Epithelial cell of esophagus (primary cell): ENCODE measurements around the gene DGCR2.
"Not testable (repeated sequence)": the region's sequence is repeated elsewhere in the genome, so short reads cannot be mapped to it uniquely, and the experiment has no call there.

Experiments used
- DNase-seq: peaks from one replicate; pipeline ENCODE4 v3.0.0; 2010; ENCODE audit warnings: low read depth
- H3K4me3 ChIP-seq: 2 replicates; pipeline ENCODE4 v1.5.1; 2011; ENCODE audit warnings: mild to moderate bottlenecking, low read length, control low read depth
- TF ChIP-seq, protein P1 (sequence below): IDR thresholded peaks from 2 replicates; pipeline ENCODE4 v1.5.1; 2011; ENCODE audit warnings: low read depth, mild to moderate bottlenecking, low read length, control low read depth, inconsistent platforms; ENCODE audit not compliant: insufficient read depth; ENCODE audit errors: missing control alignments

DGCR2 gene

DNA sequence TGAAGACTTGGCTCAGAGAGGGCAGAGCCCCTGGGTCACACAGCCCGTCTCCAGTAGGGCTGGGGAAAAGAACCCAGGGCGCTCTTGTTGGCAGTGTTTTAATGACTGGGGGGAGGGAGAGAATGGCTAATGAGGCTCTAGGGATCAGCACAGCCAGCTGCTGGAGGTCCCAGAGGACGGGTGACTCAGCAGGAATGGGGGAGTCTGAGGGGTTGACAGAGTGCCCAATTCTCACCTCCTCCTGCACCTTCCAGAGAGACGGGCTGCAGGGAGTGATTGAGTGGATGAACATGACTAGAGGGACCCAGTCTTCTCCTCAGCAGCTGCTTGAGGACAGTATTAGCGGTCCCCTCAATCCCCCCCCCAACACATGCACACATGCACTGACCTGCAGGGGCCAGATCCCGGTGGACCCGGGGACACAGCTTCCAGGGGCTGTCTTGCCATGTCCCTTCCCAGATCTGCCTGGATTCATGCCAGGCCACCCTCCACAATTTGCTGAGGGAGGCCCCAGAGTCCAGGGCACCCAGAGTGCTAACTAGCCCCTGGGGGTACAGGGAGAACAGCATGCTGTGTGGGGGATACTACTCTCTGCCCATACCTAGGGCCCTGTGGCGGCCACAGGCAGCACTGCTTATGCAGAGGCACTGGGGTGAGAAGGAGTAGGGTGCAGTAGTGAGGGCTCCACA lies 94.7 kb downstream of the DGCR2 start:
- H3K4me3 ChIP-seq, DNase-seq: not testable (repeated sequence)

DNA sequence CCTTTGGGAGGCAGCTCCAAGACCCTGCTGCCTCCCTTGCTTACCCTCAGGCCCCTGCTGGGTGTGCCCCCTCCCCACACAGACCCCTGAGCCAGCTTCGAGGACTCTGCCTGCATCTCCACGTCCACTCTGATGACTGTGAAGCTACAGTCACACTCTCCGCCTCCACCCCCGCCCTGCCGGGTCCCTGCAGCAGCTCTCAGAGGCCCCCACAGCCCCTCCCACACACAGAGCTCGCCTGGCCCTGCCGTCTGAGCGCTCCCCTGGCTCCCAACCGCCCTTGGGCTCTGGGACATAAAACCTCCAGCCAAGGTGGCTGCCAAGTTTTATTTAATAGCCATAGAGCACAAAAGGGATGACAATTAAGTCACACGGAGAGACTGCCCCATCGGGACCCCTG lies 96.1 kb downstream of the DGCR2 start:
- H3K4me3 ChIP-seq, DNase-seq: not testable (repeated sequence)

DNA sequence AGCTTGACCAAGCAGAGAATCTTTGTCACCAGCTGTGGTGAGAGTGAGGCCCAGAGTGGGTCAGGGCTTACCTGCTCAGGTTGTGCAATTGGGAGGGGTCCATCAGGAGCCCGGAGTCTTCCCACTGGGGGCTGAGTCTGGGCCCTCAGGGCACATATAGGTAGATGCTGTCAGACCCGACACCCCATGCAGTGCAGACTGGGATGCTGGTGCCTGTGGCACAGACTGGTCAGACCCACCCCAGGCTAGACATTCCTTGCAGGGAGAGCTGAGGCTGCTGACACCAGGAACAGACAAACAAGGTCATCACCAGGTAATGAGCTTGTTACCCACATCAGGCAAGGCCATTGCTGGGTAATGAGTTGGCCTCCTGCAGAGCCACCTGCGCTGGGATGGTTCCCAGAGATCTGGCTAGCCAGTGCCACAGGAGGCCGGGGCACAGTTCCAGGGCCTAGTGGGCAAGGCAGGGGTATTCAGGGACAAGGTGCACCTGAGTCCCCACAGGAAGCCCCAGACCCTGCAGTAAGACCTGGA lies 97.2 kb downstream of the DGCR2 start:
- not testable (repeated sequence) for DNase-seq, H3K4me3 ChIP-seq

DNA sequence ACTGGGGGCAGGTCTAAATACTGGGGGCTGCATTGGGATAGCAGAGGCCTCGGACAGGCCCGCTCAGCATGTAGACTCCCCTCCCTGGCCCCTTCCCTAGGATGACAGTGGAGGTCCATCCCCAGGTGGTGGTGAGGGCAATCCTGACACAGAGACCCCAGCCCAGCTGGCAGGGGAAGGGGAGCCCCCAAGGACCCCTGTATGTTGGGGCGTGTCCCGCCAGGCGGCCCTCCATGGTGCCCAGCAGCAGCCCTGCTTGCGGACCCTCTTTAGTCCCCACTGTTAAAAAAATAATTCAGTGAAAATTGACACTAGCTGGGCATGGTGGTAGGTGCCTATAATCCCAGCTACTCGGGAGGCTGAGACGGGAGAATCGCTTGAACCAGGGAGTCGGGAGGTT lies 98.3 kb downstream of the DGCR2 start:
- not testable (repeated sequence) for DNase-seq, H3K4me3 ChIP-seq

DNA sequence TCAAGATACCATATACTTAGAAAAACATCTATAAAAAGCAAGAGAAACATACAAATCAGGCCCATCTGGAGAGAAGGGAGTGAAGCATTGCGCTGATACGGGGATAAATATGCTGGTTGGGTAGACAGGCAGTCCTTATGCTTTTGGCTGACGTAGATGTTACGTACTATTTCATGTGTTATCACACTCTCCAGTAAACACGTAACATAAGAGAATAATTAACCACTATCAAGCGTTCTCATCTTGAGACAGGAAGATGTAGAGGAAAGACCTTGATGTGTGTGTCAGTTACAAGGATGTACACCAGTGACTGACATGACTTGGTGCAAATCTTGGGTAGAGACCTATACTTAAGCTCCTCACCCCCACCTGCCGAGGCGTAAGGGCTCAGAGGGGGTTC lies 99.5 kb downstream of the DGCR2 start:
- TF ChIP-seq, protein P1, sequence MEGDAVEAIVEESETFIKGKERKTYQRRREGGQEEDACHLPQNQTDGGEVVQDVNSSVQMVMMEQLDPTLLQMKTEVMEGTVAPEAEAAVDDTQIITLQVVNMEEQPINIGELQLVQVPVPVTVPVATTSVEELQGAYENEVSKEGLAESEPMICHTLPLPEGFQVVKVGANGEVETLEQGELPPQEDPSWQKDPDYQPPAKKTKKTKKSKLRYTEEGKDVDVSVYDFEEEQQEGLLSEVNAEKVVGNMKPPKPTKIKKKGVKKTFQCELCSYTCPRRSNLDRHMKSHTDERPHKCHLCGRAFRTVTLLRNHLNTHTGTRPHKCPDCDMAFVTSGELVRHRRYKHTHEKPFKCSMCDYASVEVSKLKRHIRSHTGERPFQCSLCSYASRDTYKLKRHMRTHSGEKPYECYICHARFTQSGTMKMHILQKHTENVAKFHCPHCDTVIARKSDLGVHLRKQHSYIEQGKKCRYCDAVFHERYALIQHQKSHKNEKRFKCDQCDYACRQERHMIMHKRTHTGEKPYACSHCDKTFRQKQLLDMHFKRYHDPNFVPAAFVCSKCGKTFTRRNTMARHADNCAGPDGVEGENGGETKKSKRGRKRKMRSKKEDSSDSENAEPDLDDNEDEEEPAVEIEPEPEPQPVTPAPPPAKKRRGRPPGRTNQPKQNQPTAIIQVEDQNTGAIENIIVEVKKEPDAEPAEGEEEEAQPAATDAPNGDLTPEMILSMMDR, result no peak
- no peak overlapping the region for H3K4me3 ChIP-seq
- no peak for DNase-seq

DNA sequence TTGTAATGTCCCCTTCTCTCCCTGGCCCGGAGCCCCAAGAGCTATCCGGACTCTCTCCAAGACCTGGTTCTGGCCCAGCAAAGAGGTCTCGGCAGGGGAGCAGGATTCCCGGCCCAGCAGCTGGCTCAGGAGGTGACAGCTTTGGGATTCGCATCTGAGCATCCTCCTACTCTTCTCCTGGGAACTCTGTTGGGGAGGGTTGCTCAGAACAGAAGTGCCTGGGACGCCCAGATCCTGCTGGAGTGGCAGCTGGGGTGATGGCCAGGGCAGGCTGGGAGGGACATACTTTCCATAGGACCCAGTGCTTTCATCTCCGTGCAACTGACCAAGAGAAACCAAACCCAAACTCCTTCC lies 102.6 kb downstream of the DGCR2 start:
- TF ChIP-seq, protein P1, result no peak
- H3K4me3 ChIP-seq, result no peak overlapping the region
- no peak for DNase-seq

DNA sequence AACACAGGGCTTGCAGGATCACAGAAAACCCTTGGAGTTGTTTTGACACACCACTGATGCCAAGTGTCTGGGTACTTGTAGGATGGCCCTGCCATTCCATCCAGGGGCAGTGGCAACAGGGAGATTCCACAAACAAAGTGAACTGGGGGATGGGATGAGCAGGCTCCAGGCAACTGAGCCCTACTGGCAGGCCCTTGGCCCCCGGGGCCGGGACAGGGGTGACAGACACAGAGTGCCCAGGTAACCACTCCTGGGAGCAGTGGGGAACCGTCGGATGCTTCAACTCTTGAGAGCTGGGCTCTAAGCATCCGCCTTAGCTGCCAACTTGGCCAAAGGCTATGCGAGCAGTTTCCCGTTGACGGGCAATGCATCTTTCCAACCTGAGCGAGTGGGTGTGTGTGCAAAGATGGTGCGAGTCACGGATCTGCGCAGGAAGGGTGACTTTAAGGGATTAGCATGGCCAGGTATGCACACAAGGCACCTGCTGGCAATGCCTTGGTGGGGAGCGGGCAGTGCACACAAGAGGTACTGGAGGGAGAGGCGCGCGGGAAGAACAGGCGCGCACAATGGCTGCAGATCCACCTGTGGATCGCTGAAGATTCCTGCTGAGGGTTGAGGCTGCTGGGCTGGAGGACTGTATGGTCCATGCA lies 103.1 kb downstream of the DGCR2 start:
- no peak overlapping the region for H3K4me3 ChIP-seq
- no peak for DNase-seq
- TF ChIP-seq, protein P1, result no peak

DNA sequence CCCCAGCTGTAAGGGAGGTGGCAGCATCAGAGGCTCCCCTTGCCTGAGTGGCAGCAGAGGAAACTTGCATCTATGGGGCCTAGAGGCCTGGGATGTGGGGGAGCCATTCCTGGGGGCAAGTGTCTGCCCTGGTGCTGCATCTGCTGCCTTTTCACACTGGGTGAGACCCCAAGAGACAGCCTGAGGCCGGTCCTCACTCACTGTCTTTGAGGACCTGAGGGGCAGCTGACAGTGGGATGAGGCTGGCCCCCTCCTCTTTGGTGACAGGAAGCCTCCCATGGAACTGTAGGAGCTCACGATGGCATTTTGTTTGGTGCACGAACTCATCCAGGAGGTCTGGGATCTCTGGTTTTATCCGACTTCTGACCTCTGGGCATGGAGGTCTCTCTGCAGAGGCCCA lies 104.0 kb downstream of the DGCR2 start:
- H3K4me3 ChIP-seq, result no peak overlapping the region
- TF ChIP-seq, protein P1, result no peak
- DNase-seq, result no peak

DNA sequence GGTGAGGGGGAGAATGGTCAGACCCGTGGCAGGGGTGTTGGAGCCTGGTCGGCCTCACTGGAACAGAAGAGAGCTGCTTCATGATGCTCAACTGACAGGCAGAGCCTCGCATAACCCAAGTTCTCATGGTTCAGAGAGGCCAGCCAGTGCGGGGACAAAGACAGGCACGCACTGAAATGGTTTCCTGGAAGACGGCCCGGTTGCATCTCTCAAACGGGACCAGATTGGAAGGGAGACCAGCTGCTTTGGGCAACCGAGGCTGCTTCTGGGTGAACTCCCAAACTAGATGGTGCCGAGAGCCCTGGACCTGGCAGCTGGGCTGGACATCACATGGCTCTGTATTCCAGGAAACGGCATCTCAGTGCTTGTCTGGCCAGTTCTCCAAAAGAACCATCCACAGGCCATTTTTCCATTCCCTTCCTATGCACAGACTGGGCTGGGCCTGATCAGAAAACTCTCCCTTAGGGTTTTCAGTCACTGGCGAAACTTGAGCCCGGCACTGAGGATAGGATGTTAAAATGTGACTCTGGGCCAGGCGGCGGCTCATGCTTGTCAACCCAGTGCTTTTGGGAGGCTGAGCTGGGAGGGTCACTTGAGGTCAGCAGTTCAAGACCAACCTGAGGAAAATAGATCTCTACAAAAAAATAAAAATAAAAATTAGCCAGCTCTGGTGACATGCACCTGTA lies 106.0 kb downstream of the DGCR2 start:
- no peak overlapping the region for H3K4me3 ChIP-seq
- TF ChIP-seq, protein P1, result no peak
- DNase-seq, result no peak
